SK-N-SH (cell line): Measurements from ENCODE around the gene INTS3. TPM values are rescaled to one million over a fixed set of nuclear protein-coding genes. Genes with fewer than 3 reads are reported as not detected.

Source experiments
- CTCF ChIA-PET: fragments of 300-600, 350-600 bp; formaldehyde crosslinking; extraction: SDS; loops from one replicate; lab custom pipeline; 2021; lab: Yijun Ruan, JAX
- POLR2A ChIA-PET: fragments of 350-600 bp; sonication (Branson Sonifier 250); formaldehyde crosslinking; extraction: SDS; loops from one replicate; lab custom pipeline; 2020; ENCODE audit warnings: antibody characterized with exemption, inconsistent platforms; lab: Yijun Ruan, JAX
- DNase-seq: peaks from one replicate; pipeline ENCODE4 v3.0.0; 2012
- H2AFZ ChIP-seq: fragments of 200-600 bp; sonication (generic); 2 replicates; pipeline ENCODE4 v1.8.1; 2016; ENCODE audit warnings: antibody characterized with exemption, mild to moderate bottlenecking, low read depth
- H3F3A ChIP-seq: fragments of 200-600 bp; sonication (generic); replicated peaks from 2 replicates; pipeline ENCODE3; 2016; ENCODE audit warnings: antibody characterized with exemption, mild to moderate bottlenecking; ENCODE audit not compliant: insufficient read depth
- H3K27ac ChIP-seq, 2 experiments: fragments of 200-500 bp in 1 of 2; fragments of 200-600 bp in 1 of 2; sonication (Bioruptor generic) in 1 of 2; sonication (generic), shearing (Covaris generic) in 1 of 2; 2 replicates each; pipeline versions ENCODE4 v1.5.1 to v1.6.1; 2014 to 2016; ENCODE audit warnings: low read depth in 2 of 2, inconsistent platforms in 1 of 2, low read length in 1 of 2, mild to moderate bottlenecking in 1 of 2, mixed read lengths in 1 of 2
- H3K27me3 ChIP-seq: fragments of 200-600 bp; sonication (generic), shearing (Covaris generic); 2 replicates; pipeline ENCODE4 v1.6.1; 2016; ENCODE audit warnings: mixed run types; ENCODE audit not compliant: insufficient read depth
- H3K36me3 ChIP-seq, 2 experiments: fragments of 200-500 bp in 1 of 2; fragments of 200-600 bp in 1 of 2; sonication (Bioruptor generic) in 1 of 2; sonication (generic) in 1 of 2; replicated peaks in 1 of 2; 2 replicates each; pipeline versions ENCODE3 to v1.5.1; 2014 to 2016; ENCODE audit warnings: low read length in 1 of 2, mild to moderate bottlenecking in 1 of 2; ENCODE audit not compliant: insufficient read depth in 2 of 2, control insufficient read depth in 1 of 2
- H3K4me1 ChIP-seq, 2 experiments: fragments of 200-500 bp in 1 of 2; fragments of 200-600 bp in 1 of 2; sonication (Bioruptor generic) in 1 of 2; sonication (generic), shearing (Covaris generic) in 1 of 2; 2 replicates each; pipeline versions ENCODE4 v1.5.1 to v1.6.1; 2014 to 2016; ENCODE audit warnings: low read depth in 1 of 2, low read length in 1 of 2, mixed run types in 1 of 2; ENCODE audit not compliant: insufficient read depth in 2 of 2, control insufficient read depth in 1 of 2
- H3K4me2 ChIP-seq: fragments of 200-600 bp; sonication (generic), shearing (Covaris generic); 2 replicates; pipeline ENCODE4 v1.6.1; 2017; ENCODE audit warnings: mixed run types
- H3K4me3 ChIP-seq, 2 experiments: fragments of 200-500 bp in 1 of 2; fragments of 200-600 bp in 1 of 2; sonication (Bioruptor generic) in 1 of 2; sonication (generic), shearing (Covaris generic) in 1 of 2; 2 replicates each; pipeline versions ENCODE4 v1.5.1 to v1.8.1; 2014 to 2016; ENCODE audit warnings: low read depth in 2 of 2, inconsistent platforms in 1 of 2, low read length in 1 of 2, mild to moderate bottlenecking in 1 of 2, mixed read lengths in 1 of 2, moderate library complexity in 1 of 2
- H3K79me2 ChIP-seq: fragments of 200-600 bp; sonication (generic); 2 replicates; pipeline ENCODE4 v1.8.1; 2017; ENCODE audit warnings: mild to moderate bottlenecking; ENCODE audit not compliant: insufficient read depth
- H3K9ac ChIP-seq: fragments of 200-600 bp; sonication (generic); 2 replicates; pipeline ENCODE4 v1.6.1; 2017; ENCODE audit warnings: mixed run types
- H3K9me2 ChIP-seq: fragments of 200-600 bp; sonication (generic); 2 replicates; pipeline ENCODE4 v1.6.1; 2017; ENCODE audit warnings: mixed run types
- H3K9me3 ChIP-seq: fragments of 200-600 bp; sonication (generic); 2 replicates; pipeline ENCODE4 v1.6.1; 2017; ENCODE audit warnings: mixed run types, mild to moderate bottlenecking, moderate library complexity
- H4K20me1 ChIP-seq: fragments of 200-600 bp; sonication (generic); 2 replicates; pipeline ENCODE4 v1.6.1; 2017; ENCODE audit warnings: mild to moderate bottlenecking, mixed run types; ENCODE audit not compliant: insufficient read depth
- CHD2 ChIP-seq: fragments of 150-350 bp; IDR thresholded peaks from 2 replicates; pipeline ENCODE4 v1.6.1; 2018; ENCODE audit warnings: low read length; ENCODE audit not compliant: partially characterized antibody
- CTCF ChIP-seq: fragments of 200-600 bp; sonication (generic); IDR thresholded peaks from 2 replicates; pipeline ENCODE4 v1.6.1; 2017; ENCODE audit warnings: antibody characterized with exemption, mild to moderate bottlenecking, moderate library complexity
- ELF1 ChIP-seq: IDR thresholded peaks from 2 replicates; pipeline ENCODE4 v1.4.0; 2012
- EP300 ChIP-seq, 2 experiments: IDR thresholded peaks; 2 replicates each; pipeline versions ENCODE4 v1.4.0 to v1.6.1; 2012; ENCODE audit warnings: borderline replicate concordance in 1 of 2, low read depth in 1 of 2, low read length in 1 of 2
- EZH2phosphoT487 ChIP-seq: fragments of 200-600 bp; sonication (generic); IDR thresholded peaks from 2 replicates; pipeline ENCODE4 v1.6.1; 2017; ENCODE audit warnings: low read depth, mixed run types, mild to moderate bottlenecking, antibody characterized with exemption, moderate library complexity, borderline replicate concordance
- GABPA ChIP-seq: IDR thresholded peaks from 2 replicates; pipeline ENCODE4 v1.4.0; 2012; ENCODE audit warnings: low read depth, mild to moderate bottlenecking
- GATA2 ChIP-seq: sonication (generic); formaldehyde crosslinking; IDR thresholded peaks from 2 replicates; pipeline ENCODE4 v1.5.0; 2020; ENCODE audit warnings: mild to moderate bottlenecking, missing genetic modification reagents
- JUND ChIP-seq: IDR thresholded peaks from 2 replicates; pipeline ENCODE4 v1.4.0; 2012
- MEF2A ChIP-seq: IDR thresholded peaks from 2 replicates; pipeline ENCODE4 v1.4.0; 2012; ENCODE audit warnings: low read depth, borderline replicate concordance
- MXI1 ChIP-seq: IDR thresholded peaks from 2 replicates; pipeline ENCODE4 v1.6.1; 2012; ENCODE audit warnings: mild to moderate bottlenecking, low read depth, low read length, improper control_type of control experiment
- NFIC ChIP-seq: IDR thresholded peaks from 2 replicates; pipeline ENCODE4 v1.4.0; 2012; ENCODE audit warnings: borderline replicate concordance
- NRF1 ChIP-seq: IDR thresholded peaks from 2 replicates; pipeline ENCODE4 v1.6.1; 2012; ENCODE audit warnings: low read depth, mild to moderate bottlenecking, low read length
- POLR2AphosphoS5 ChIP-seq: IDR thresholded peaks from 2 replicates; pipeline ENCODE4 v1.6.1; 2012; ENCODE audit warnings: low read depth, low read length
- RAD21 ChIP-seq: IDR thresholded peaks from 2 replicates; pipeline ENCODE4 v1.6.1; 2012; ENCODE audit warnings: mild to moderate bottlenecking, low read length
- SIN3A ChIP-seq: IDR thresholded peaks from 2 replicates; pipeline ENCODE4 v1.6.1; 2012; ENCODE audit warnings: low read depth, mild to moderate bottlenecking, low read length, moderate library complexity, borderline replicate concordance
- SMC3 ChIP-seq: IDR thresholded peaks from 2 replicates; pipeline ENCODE4 v1.6.1; 2012; ENCODE audit warnings: low read depth, low read length, improper control_type of control experiment
- TCF12 ChIP-seq: IDR thresholded peaks from 2 replicates; pipeline ENCODE4 v1.4.0; 2012
- TEAD4 ChIP-seq: IDR thresholded peaks from 2 replicates; pipeline ENCODE4 v1.4.0; 2012; ENCODE audit warnings: mild to moderate bottlenecking, borderline replicate concordance; ENCODE audit not compliant: insufficient read depth
- WGBS: methylation state at CpG from one replicate; pipeline ENCODE4 v1.1.6; 2017; ENCODE audit warnings: low lambda C conversion rate; 5-methylcytosine and 5-hydroxymethylcytosine counted together
- polyA plus RNA-seq, 3 experiments: library from polyadenylated mRNA; depleted of rRNA; stranded (reverse); fragments of >200 nt; gene quantifications; 2 replicates each; pipeline ENCODE4 v1.2.3, GENCODE V29; 2012
- TF ChIP-seq, protein P1 (sequence below): IDR thresholded peaks from 2 replicates; pipeline ENCODE4 v1.4.0; 2012; ENCODE audit warnings: low read depth, borderline replicate concordance

The INTS3 gene
- polyA plus RNA-seq, 1 of the 3 experiments (the other 2 are of a cell fraction), result 64.3 TPM

DNA sequence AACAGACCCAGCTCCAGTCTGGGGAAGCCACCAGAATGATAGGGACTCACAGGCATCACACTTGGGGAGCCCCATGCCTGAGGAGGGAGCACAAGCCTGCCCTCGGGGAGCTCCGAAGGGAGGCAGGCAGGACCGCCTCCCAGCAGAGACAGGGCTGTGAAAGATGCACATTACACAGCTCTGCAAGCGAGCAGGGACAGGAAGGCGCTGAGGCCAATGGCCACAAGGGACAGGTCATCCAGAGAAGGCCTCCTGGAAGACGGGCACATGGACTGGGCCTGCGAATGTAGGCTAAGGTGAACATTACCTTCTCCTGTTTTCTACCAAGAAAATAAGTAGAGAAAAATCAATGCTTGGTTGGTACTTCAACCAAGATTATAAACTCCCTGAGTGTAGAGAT, 45.1 kb upstream of the INTS3 start:
- H3K9ac ChIP-seq, result no peak overlapping the region
- ChIA-PET CTCF (no interaction called here), POLR2A (no interaction called here)
- H3K27ac ChIP-seq, result no peak overlapping the region
- no peaks in the 10 kb centered on the region for H3K36me3 ChIP-seq
- no peaks in the 10 kb centered on the region for H4K20me1 ChIP-seq
- H3K4me2 ChIP-seq, result no peak overlapping the region
- H2AFZ ChIP-seq, result no peak overlapping the region
- no peak overlapping the region for H3K4me3 ChIP-seq
- H3F3A ChIP-seq, result no peaks in the 10 kb centered on the region
- no peak for DNase-seq
- TF ChIP-seq NRF1 (no peak), EP300 (IDR thresholded peaks at IDR 0.05; ENCODE audit: borderline replicate concordance in 1 of 2, low read depth in 1 of 2, low read length in 1 of 2) (no peak), EZH2phosphoT487 (no peak), MXI1 (no peak), GATA2 (CRISPR knock-in tag) (no peak), TCF12 (no peak), SMC3 (no peak), TEAD4 (no peak), CHD2 (no peak), JUND (no peak), NFIC (no peak)
- TF ChIP-seq, all 33 proteins: peak for 0
- H3K27me3 ChIP-seq, result peaks cover 30% of the 10 kb centered on the region
- H3K4me1 ChIP-seq, result peaks cover 0 to 15% of the 10 kb centered on the region in 2 experiments; a peak in 1 of 4 replicates
- H3K79me2 ChIP-seq, result no peaks in the 10 kb centered on the region
- WGBS, result 94% methylated on average over 7 of the region's 7 CpGs
- no peaks in the 10 kb centered on the region for H3K9me2 ChIP-seq
- H3K9me3 ChIP-seq, result no peaks in the 10 kb centered on the region

DNA sequence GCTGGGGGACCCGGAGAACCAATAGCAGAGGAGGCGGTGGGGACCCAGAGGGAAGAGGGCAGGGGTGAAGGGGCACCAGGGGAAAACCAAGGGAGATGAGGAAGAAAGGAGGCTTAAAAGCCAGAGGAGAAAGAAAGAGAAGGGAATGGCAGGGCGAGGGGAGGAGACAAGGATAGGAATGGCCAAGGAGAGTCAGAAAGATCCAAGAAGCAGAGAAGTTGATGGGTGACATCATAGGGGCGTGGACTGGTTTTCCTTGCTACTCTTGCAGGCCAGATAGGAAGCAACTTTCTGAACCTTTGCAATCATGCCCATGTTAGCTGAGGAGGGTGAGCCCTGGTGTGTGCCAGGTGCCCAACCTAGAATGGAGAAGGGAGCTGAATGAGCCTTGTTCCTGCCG, 44.0 kb upstream of the INTS3 start:
- Histone ChIP-seq H3K4me3 (no peak overlapping the region), H3K79me2 (no peaks in the 10 kb centered on the region), H3K9ac (no peak overlapping the region), H3K36me3 (no peaks in the 10 kb centered on the region), H3F3A (no peaks in the 10 kb centered on the region), H4K20me1 (no peaks in the 10 kb centered on the region), H3K27ac (no peak overlapping the region), H3K9me3 (no peaks in the 10 kb centered on the region), H3K4me1 (peaks cover 0 to 7% of the 10 kb centered on the region in 2 experiments; a peak in 1 of 4 replicates), H3K9me2 (no peaks in the 10 kb centered on the region), H3K27me3 (peaks cover 19% of the 10 kb centered on the region), H3K4me2 (no peak overlapping the region), H2AFZ (no peak overlapping the region)
- ChIA-PET CTCF (no interaction called here), POLR2A (no interaction called here)
- TF ChIP-seq GATA2 (CRISPR knock-in tag) (no peak), ELF1 (no peak), POLR2AphosphoS5 (no peak)
- DNase-seq, result no peak
- 69% methylated on average over 5 of the region's 5 CpGs for WGBS

DNA sequence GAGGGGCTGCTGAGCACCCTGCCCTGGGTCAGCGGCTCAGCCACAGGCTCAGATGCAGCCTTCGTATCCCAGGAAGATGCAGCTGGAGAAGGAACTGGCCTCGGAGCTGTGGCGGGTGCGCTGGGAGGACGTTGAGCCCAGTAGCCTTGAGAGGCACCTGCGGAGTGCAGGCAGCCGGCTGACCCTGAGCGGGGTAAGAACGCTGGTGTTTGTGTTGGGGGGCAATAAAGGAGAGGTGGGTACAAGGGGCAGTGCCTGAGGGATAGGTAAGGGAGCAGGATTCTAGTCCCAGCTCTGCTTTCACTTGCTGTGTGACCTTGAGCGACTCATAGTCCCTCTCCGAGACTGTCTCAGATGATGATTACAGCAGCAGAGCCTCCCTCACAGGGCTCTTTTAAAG, 43.0 kb upstream of the INTS3 start:
- CTCF ChIA-PET, result no interaction called here
- Histone ChIP-seq H3K9me3 (no peaks in the 10 kb centered on the region), H3F3A (no peaks in the 10 kb centered on the region), H3K9ac (no peak overlapping the region), H4K20me1 (no peaks in the 10 kb centered on the region), H3K27me3 (peaks cover 10% of the 10 kb centered on the region; the same call in 1 of the 2 replicates), H3K9me2 (no peaks in the 10 kb centered on the region), H3K4me1 (no peaks in the 10 kb centered on the region), H3K4me2 (no peak overlapping the region), H3K79me2 (no peaks in the 10 kb centered on the region), H2AFZ (no peak overlapping the region), H3K36me3 (no peaks in the 10 kb centered on the region), H3K27ac (no peak overlapping the region), H3K4me3 (no peak overlapping the region)
- no peak for DNase-seq
- WGBS, result 84% methylated on average over 12 of the region's 12 CpGs
- POLR2A ChIA-PET, result no interaction called here
- TF ChIP-seq MEF2A (no peak), CHD2 (no peak), RAD21 (no peak), GABPA (no peak), SIN3A (no peak), CTCF (no peak), POLR2AphosphoS5 (no peak), EP300 (IDR thresholded peaks at IDR 0.05; ENCODE audit: borderline replicate concordance in 1 of 2, low read depth in 1 of 2, low read length in 1 of 2) (no peak), GATA2 (CRISPR knock-in tag) (no peak)
- TF ChIP-seq, protein P1, sequence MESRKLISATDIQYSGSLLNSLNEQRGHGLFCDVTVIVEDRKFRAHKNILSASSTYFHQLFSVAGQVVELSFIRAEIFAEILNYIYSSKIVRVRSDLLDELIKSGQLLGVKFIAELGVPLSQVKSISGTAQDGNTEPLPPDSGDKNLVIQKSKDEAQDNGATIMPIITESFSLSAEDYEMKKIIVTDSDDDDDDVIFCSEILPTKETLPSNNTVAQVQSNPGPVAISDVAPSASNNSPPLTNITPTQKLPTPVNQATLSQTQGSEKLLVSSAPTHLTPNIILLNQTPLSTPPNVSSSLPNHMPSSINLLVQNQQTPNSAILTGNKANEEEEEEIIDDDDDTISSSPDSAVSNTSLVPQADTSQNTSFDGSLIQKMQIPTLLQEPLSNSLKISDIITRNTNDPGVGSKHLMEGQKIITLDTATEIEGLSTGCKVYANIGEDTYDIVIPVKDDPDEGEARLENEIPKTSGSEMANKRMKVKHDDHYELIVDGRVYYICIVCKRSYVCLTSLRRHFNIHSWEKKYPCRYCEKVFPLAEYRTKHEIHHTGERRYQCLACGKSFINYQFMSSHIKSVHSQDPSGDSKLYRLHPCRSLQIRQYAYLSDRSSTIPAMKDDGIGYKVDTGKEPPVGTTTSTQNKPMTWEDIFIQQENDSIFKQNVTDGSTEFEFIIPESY, result no peak
